Measurements from ENCODE around the gene TCERG1.

DNA sequence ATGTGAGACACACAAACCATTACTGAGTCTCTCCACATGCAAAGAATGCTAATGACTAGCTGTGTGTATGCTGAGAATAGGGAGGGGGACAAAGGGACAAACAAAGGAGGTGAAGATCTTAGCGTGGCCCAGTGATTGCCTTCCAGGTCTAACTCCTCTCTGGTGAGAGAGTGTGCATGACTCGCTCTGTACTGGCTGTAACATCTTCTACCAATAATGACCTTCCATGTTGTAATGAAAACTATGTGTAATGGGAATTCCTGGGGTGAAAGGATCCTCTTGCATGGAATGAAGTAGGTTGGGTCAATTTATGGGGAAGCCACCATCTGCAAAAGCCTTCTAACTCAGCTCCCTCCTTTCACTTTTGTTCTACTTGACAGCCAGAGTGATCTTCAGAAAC lies 93.3 kb downstream of the TCERG1 start:
- TF ChIP-seq POLR2A (IDR thresholded peaks at IDR 0.05; ENCODE audit: borderline replicate concordance, extremely low read depth, insufficient read depth, insufficient read length) (no peak), TCF7L2 (IDR thresholded peaks at IDR 0.05; ENCODE audit: borderline replicate concordance, extremely low read depth, insufficient read depth, insufficient read length) (no peak), EZH2 (IDR thresholded peaks at IDR 0.05) (no peak), ELF1 (IDR thresholded peaks at IDR 0.05; ENCODE audit: borderline replicate concordance, low read depth) (no peak), FOSL1 (IDR thresholded peaks at IDR 0.05; ENCODE audit: low read depth) (no peak), SRF (IDR thresholded peaks at IDR 0.05; ENCODE audit: low read depth) (no peak), POLR2AphosphoS5 (IDR thresholded peaks at IDR 0.05; ENCODE audit: low read depth, low read length) (no peak)
- TF ChIP-seq, protein P1, sequence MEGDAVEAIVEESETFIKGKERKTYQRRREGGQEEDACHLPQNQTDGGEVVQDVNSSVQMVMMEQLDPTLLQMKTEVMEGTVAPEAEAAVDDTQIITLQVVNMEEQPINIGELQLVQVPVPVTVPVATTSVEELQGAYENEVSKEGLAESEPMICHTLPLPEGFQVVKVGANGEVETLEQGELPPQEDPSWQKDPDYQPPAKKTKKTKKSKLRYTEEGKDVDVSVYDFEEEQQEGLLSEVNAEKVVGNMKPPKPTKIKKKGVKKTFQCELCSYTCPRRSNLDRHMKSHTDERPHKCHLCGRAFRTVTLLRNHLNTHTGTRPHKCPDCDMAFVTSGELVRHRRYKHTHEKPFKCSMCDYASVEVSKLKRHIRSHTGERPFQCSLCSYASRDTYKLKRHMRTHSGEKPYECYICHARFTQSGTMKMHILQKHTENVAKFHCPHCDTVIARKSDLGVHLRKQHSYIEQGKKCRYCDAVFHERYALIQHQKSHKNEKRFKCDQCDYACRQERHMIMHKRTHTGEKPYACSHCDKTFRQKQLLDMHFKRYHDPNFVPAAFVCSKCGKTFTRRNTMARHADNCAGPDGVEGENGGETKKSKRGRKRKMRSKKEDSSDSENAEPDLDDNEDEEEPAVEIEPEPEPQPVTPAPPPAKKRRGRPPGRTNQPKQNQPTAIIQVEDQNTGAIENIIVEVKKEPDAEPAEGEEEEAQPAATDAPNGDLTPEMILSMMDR (IDR thresholded peaks at IDR 0.05 in 2 of 3, conservative IDR thresholded peaks at IDR 0.05 in 1 of 3; ENCODE audit: borderline replicate concordance in 1 of 3, insufficient read depth in 1 of 3, low read depth in 2 of 3, low read length in 2 of 3): no peak
- TF ChIP-seq, protein P2, sequence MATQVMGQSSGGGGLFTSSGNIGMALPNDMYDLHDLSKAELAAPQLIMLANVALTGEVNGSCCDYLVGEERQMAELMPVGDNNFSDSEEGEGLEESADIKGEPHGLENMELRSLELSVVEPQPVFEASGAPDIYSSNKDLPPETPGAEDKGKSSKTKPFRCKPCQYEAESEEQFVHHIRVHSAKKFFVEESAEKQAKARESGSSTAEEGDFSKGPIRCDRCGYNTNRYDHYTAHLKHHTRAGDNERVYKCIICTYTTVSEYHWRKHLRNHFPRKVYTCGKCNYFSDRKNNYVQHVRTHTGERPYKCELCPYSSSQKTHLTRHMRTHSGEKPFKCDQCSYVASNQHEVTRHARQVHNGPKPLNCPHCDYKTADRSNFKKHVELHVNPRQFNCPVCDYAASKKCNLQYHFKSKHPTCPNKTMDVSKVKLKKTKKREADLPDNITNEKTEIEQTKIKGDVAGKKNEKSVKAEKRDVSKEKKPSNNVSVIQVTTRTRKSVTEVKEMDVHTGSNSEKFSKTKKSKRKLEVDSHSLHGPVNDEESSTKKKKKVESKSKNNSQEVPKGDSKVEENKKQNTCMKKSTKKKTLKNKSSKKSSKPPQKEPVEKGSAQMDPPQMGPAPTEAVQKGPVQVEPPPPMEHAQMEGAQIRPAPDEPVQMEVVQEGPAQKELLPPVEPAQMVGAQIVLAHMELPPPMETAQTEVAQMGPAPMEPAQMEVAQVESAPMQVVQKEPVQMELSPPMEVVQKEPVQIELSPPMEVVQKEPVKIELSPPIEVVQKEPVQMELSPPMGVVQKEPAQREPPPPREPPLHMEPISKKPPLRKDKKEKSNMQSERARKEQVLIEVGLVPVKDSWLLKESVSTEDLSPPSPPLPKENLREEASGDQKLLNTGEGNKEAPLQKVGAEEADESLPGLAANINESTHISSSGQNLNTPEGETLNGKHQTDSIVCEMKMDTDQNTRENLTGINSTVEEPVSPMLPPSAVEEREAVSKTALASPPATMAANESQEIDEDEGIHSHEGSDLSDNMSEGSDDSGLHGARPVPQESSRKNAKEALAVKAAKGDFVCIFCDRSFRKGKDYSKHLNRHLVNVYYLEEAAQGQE (IDR thresholded peaks at IDR 0.05; ENCODE audit: low read depth): no peak
- TF ChIP-seq, protein P3, sequence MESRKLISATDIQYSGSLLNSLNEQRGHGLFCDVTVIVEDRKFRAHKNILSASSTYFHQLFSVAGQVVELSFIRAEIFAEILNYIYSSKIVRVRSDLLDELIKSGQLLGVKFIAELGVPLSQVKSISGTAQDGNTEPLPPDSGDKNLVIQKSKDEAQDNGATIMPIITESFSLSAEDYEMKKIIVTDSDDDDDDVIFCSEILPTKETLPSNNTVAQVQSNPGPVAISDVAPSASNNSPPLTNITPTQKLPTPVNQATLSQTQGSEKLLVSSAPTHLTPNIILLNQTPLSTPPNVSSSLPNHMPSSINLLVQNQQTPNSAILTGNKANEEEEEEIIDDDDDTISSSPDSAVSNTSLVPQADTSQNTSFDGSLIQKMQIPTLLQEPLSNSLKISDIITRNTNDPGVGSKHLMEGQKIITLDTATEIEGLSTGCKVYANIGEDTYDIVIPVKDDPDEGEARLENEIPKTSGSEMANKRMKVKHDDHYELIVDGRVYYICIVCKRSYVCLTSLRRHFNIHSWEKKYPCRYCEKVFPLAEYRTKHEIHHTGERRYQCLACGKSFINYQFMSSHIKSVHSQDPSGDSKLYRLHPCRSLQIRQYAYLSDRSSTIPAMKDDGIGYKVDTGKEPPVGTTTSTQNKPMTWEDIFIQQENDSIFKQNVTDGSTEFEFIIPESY (IDR thresholded peaks at IDR 0.05; ENCODE audit: extremely low read depth, insufficient replicate concordance, low read length): no peak

All from HCT116 (cell line).